DND-41 (cell line): ENCODE measurements around the gene LRTM2.

Experiments used
- ATAC-seq: fragments of 200-7000 bp; cut with Tn5 transposase; 3 replicates; pipeline ENCODE4 v1.9.1; 2021; ENCODE audit warnings: low read depth; ENCODE audit not compliant: insufficient read depth
- DNase-seq: peaks from one replicate; pipeline ENCODE4 v3.0.0-alpha.2; 2020
- H2AFZ ChIP-seq: 2 replicates; pipeline ENCODE4 v1.6.0; 2012; ENCODE audit warnings: low read depth, low read length
- H3K27ac ChIP-seq: 2 replicates; pipeline ENCODE4 v1.5.1; 2012; ENCODE audit warnings: low read length, inconsistent platforms
- H3K27me3 ChIP-seq: fragments of 200-600 bp; sonication (generic); 2 replicates; pipeline ENCODE4 v1.6.0; 2012; ENCODE audit warnings: low read length, mild to moderate bottlenecking, inconsistent platforms; ENCODE audit not compliant: insufficient read depth, poor library complexity
- H3K36me3 ChIP-seq: 2 replicates; pipeline ENCODE4 v1.5.1; 2012; ENCODE audit warnings: low read length, inconsistent platforms; ENCODE audit not compliant: insufficient read depth
- H3K4me1 ChIP-seq: 2 replicates; pipeline ENCODE4 v1.5.1; 2012; ENCODE audit warnings: mild to moderate bottlenecking, low read length; ENCODE audit not compliant: insufficient read depth
- H3K4me2 ChIP-seq: 2 replicates; pipeline ENCODE4 v1.6.0; 2012; ENCODE audit warnings: mild to moderate bottlenecking, moderate library complexity, low read length, inconsistent platforms; ENCODE audit not compliant: insufficient read depth
- H3K4me3 ChIP-seq, 2 experiments: fragments of 200-600 bp in 1 of 2; shearing (Covaris generic) in 1 of 2; 2 replicates each; pipeline ENCODE4 v1.5.1; 2012 to 2016; ENCODE audit warnings: inconsistent platforms in 2 of 2, low read length in 2 of 2, mild to moderate bottlenecking in 2 of 2, low read depth in 1 of 2, moderate library complexity in 1 of 2
- H3K79me2 ChIP-seq: 2 replicates; pipeline ENCODE4 v1.6.0; 2012; ENCODE audit warnings: low read length, inconsistent platforms; ENCODE audit not compliant: insufficient read depth
- H3K9ac ChIP-seq: 2 replicates; pipeline ENCODE4 v1.6.0; 2012; ENCODE audit warnings: low read depth, mild to moderate bottlenecking, inconsistent platforms, low read length, moderate library complexity
- H3K9me3 ChIP-seq: 2 replicates; pipeline ENCODE4 v1.5.1; 2012; ENCODE audit warnings: low read length, moderate library complexity, mild to moderate bottlenecking, inconsistent platforms; ENCODE audit not compliant: insufficient read depth, severe bottlenecking
- H4K20me1 ChIP-seq: 2 replicates; pipeline ENCODE4 v1.6.0; 2012; ENCODE audit warnings: low read length; ENCODE audit not compliant: insufficient read depth
- EZH2 ChIP-seq: IDR thresholded peaks from 3 replicates; pipeline ENCODE4 v1.6.1; 2012; ENCODE audit warnings: borderline replicate concordance, low read depth, mild to moderate bottlenecking, moderate library complexity, low read length, inconsistent platforms; ENCODE audit not compliant: severe bottlenecking
- TF ChIP-seq, protein P1 (sequence below): IDR thresholded peaks from 2 replicates; pipeline ENCODE4 v1.5.1; 2012; ENCODE audit warnings: borderline replicate concordance, low read length, moderate library complexity, mild to moderate bottlenecking; ENCODE audit not compliant: poor library complexity, severe bottlenecking; ENCODE audit errors: extremely low read depth

The LRTM2 gene

DNA sequence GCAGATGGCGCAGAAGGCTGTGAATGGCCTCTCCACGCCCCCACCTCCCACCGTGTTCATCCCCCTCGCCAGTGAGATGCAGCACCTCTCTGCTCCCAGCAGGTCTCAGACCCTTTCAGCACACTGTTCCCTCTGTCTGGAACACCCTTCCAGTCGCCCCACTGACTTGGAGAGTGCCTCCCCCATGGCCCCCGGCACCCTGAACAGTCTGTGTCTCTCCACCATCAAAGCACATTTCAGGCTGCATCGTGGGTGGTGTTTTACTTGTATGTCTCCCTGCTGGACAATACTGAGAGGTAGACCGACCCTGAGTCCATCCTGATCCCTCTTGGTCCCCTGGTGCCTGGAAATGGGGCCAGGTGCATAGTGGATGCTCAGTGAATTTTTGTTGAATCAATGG is 63.1 kb downstream of the LRTM2 start:
- H3K9me3 ChIP-seq = no peaks in the 10 kb centered on the region
- no peak overlapping the region for H2AFZ ChIP-seq
- no peak overlapping the region for H3K4me2 ChIP-seq
- no peak overlapping the region for H3K27ac ChIP-seq
- no peaks in the 10 kb centered on the region for H3K27me3 ChIP-seq
- ATAC-seq (no peak), DNase-seq (no peak)
- TF ChIP-seq, protein P1, sequence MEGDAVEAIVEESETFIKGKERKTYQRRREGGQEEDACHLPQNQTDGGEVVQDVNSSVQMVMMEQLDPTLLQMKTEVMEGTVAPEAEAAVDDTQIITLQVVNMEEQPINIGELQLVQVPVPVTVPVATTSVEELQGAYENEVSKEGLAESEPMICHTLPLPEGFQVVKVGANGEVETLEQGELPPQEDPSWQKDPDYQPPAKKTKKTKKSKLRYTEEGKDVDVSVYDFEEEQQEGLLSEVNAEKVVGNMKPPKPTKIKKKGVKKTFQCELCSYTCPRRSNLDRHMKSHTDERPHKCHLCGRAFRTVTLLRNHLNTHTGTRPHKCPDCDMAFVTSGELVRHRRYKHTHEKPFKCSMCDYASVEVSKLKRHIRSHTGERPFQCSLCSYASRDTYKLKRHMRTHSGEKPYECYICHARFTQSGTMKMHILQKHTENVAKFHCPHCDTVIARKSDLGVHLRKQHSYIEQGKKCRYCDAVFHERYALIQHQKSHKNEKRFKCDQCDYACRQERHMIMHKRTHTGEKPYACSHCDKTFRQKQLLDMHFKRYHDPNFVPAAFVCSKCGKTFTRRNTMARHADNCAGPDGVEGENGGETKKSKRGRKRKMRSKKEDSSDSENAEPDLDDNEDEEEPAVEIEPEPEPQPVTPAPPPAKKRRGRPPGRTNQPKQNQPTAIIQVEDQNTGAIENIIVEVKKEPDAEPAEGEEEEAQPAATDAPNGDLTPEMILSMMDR = no peak
- TF ChIP-seq EZH2 = no peak
- H3K79me2 ChIP-seq = no peaks in the 10 kb centered on the region
- no peak overlapping the region for H3K4me3 ChIP-seq
- no peaks in the 10 kb centered on the region for H4K20me1 ChIP-seq
- H3K4me1 ChIP-seq = no peaks in the 10 kb centered on the region
- no peaks in the 10 kb centered on the region for H3K36me3 ChIP-seq
- H3K9ac ChIP-seq = no peak overlapping the region

DNA sequence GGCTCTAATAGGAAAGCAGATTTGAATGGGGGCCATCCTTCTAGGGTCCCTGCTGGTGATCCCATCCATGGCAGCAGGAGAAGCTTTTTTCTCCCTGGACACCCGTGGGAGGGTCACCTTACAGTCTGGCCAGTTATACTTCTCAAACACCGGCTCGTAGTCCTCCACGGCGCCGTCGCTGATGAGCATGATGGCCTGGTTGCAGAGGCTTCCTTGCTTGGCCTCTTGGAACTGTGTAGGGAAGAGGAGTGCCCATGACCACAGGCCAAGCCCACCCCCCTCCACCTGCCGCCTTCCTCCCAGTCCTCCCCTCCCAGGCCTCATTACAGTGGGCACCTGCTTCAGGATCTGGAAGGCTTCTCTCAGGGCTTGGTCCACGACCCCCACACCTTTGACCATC is 64.3 kb downstream of the LRTM2 start:
- no peak overlapping the region for H3K27ac ChIP-seq

DNA sequence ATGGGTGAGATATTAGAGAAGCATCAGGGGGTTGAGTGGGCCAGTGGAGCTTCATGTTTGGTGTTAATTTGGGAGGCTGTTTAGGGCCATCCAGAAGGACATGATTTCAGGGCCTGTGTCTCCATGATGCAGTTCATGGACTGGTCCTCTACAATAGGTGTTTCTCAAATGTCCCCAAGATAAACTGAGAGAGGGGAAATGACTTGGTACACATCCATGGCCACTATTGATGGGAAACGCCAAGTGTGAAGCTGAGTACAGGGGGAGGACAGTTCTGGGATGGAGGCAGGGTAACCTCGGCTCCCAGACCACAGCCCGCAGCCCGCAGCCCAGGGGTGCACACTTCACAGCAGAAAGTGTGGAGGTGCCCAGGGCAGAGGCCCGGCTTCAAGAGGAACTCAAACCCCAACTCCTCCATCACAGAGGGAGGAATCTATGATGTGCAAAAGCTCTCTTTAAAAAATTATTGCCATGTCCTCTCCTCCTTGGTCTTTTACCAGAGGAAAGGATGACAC is 64.8 kb downstream of the LRTM2 start:
- no peak for DNase-seq

More for the DNA sequence above, 64.3 kb downstream of the LRTM2 start:
- Histone ChIP-seq H3K4me3 (no peak overlapping the region), H3K4me1 (no peaks in the 10 kb centered on the region), H3K9ac (no peak overlapping the region), H2AFZ (no peak overlapping the region), H3K79me2 (no peaks in the 10 kb centered on the region), H3K27me3 (no peaks in the 10 kb centered on the region), H3K9me3 (no peaks in the 10 kb centered on the region), H3K4me2 (no peak overlapping the region), H4K20me1 (no peaks in the 10 kb centered on the region), H3K36me3 (no peaks in the 10 kb centered on the region)
- ATAC-seq (no peak), DNase-seq (no peak)
- TF ChIP-seq, protein P1 = no peak
- TF ChIP-seq EZH2 = no peak

More for the DNA sequence above, 64.8 kb downstream of the LRTM2 start:
- Histone ChIP-seq H4K20me1 (no peaks in the 10 kb centered on the region), H3K36me3 (no peaks in the 10 kb centered on the region), H3K79me2 (no peaks in the 10 kb centered on the region), H3K27ac (no peak overlapping the region), H3K9me3 (no peaks in the 10 kb centered on the region), H2AFZ (no peak overlapping the region), H3K4me3 (no peak overlapping the region), H3K4me1 (no peaks in the 10 kb centered on the region), H3K27me3 (no peaks in the 10 kb centered on the region), H3K4me2 (no peak overlapping the region), H3K9ac (no peak overlapping the region)
- no peak for ATAC-seq
- TF ChIP-seq, protein P1 = no peak
- no peak for TF ChIP-seq EZH2
